Astrocyte of the spinal cord (primary cell): Measurements from ENCODE around the gene ZFAND3.

Source experiments
- DNase-seq: peaks from one replicate; pipeline ENCODE4 v3.0.0; 2011; ENCODE audit warnings: low read depth, low spot score
- H3K4me3 ChIP-seq: 2 replicates; pipeline ENCODE4 v1.5.1; 2011; ENCODE audit warnings: low read depth, mild to moderate bottlenecking, low read length, moderate library complexity
- in situ Hi-C: cut with HindIII; loops from 2 replicates; pipeline ENCODE4 v1.10.0; 2017; ENCODE audit warnings: low sequenced_read_pairs
- TF ChIP-seq, protein P1 (sequence below): IDR thresholded peaks from 2 replicates; pipeline ENCODE4 v1.5.1; 2012; ENCODE audit warnings: low read depth, mild to moderate bottlenecking, low read length, inconsistent platforms

ZFAND3 gene

GRCh38 chr6:38194282-38194572 lies 374.7 kb downstream of the ZFAND3 start:
- DNase-seq: no peak
- H3K4me3 ChIP-seq: no peak overlapping the region
- TF ChIP-seq, protein P1, sequence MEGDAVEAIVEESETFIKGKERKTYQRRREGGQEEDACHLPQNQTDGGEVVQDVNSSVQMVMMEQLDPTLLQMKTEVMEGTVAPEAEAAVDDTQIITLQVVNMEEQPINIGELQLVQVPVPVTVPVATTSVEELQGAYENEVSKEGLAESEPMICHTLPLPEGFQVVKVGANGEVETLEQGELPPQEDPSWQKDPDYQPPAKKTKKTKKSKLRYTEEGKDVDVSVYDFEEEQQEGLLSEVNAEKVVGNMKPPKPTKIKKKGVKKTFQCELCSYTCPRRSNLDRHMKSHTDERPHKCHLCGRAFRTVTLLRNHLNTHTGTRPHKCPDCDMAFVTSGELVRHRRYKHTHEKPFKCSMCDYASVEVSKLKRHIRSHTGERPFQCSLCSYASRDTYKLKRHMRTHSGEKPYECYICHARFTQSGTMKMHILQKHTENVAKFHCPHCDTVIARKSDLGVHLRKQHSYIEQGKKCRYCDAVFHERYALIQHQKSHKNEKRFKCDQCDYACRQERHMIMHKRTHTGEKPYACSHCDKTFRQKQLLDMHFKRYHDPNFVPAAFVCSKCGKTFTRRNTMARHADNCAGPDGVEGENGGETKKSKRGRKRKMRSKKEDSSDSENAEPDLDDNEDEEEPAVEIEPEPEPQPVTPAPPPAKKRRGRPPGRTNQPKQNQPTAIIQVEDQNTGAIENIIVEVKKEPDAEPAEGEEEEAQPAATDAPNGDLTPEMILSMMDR: no peak
- in situ Hi-C loops: no loop called here

GRCh38 chr6:38194589-38194988 lies 375.1 kb downstream of the ZFAND3 start:
- no peak for DNase-seq
- TF ChIP-seq, protein P1: no peak
- H3K4me3 ChIP-seq: no peak overlapping the region
- in situ Hi-C loops: no loop called here

DNA sequence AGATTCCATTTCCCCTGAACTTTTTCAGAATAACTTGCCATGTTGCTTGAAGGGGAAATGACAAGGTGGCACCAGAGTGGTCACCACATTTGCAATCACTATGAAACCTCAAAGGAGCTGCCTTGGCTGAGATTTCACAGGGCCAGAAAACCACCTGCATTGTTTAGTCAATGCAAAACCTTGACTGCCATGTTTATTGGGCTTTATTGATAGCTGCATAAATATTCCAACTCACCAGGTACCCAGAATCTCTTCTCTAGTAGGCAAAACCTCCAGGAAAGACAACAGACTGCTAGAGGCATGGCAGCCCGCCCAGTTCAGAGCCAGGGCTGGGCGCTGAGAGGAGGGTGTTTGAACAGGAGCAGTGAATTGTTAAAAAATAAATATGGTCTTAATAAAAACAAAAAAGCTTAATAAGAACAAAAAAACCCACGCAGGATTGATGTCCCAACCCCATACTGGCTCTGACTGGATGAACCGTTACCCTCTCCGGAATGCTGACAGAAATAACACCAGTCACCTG lies 375.6 kb downstream of the ZFAND3 start:
- no peak for DNase-seq
- TF ChIP-seq, protein P1: no peak
- in situ Hi-C loops: no loop called here
- H3K4me3 ChIP-seq: no peak overlapping the region

DNA sequence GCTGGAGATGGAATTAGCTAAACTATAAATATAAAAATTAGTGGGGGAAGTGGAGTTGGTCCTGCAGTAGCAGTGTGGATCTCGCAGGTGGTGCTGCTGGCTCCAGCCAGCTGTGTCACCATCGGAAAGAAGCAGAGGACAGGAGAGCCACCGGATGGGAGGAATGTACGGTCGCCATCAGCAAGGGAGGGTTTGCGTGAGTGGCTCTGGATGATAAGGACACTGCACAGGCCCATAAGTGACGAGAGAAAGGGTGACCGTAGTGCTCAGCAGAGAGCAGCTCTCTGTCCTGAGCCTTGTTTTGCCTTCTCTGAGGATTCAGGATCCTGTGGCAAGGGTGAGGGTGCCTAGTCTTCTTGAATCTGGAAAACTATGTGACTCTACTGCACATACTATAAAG lies 378.7 kb downstream of the ZFAND3 start:
- in situ Hi-C loops: no loop called here
- H3K4me3 ChIP-seq: no peak overlapping the region
- DNase-seq: no peak
- TF ChIP-seq, protein P1: no peak
